Endothelial cell (in vitro differentiated cells): ENCODE data around the gene FKBP10. TPM values are rescaled to one million over a fixed set of nuclear protein-coding genes. Genes with fewer than 3 reads are reported as not detected.

ENCODE experiments used
- DNase-seq: peaks from one replicate; pipeline ENCODE4 v3.0.0; 2021; ENCODE audit warnings: low spot score
- H3K27ac Mint-ChIP-seq: one replicate; pipeline ENCODE4 v1.8.0; 2021; ENCODE audit warnings: mixed read lengths, inconsistent platforms; ENCODE audit not compliant: unreplicated experiment
- H3K27me3 Mint-ChIP-seq: one replicate; pipeline ENCODE4 v1.8.0; 2021; ENCODE audit warnings: mild to moderate bottlenecking, moderate library complexity, mixed read lengths, inconsistent platforms; ENCODE audit not compliant: unreplicated experiment
- H3K36me3 Mint-ChIP-seq: one replicate; pipeline ENCODE4 v1.8.0; 2021; ENCODE audit warnings: mild to moderate bottlenecking, low read depth, mixed read lengths, inconsistent platforms; ENCODE audit not compliant: unreplicated experiment
- H3K4me1 Mint-ChIP-seq: one replicate; pipeline ENCODE4 v1.8.0; 2021; ENCODE audit warnings: mild to moderate bottlenecking, mixed read lengths, inconsistent platforms; ENCODE audit not compliant: unreplicated experiment
- H3K4me3 Mint-ChIP-seq: one replicate; pipeline ENCODE4 v1.8.0; 2021; ENCODE audit warnings: mild to moderate bottlenecking, mixed read lengths, inconsistent platforms; ENCODE audit not compliant: unreplicated experiment
- H3K9me3 Mint-ChIP-seq: one replicate; pipeline ENCODE4 v1.8.0; 2021; ENCODE audit warnings: mixed read lengths, inconsistent platforms; ENCODE audit not compliant: unreplicated experiment
- total RNA-seq: library from RNA; stranded (reverse); fragmentation: NEBNext Ultra II Directional; extraction: Animal tissue kit (Norgen Biotek cat#: 25700); gene quantifications from one replicate; pipeline ENCODE4 v1.2.1, GENCODE V29; 2021; ENCODE audit not compliant: unreplicated experiment
- TF ChIP-seq, protein P1 (sequence below): fragments of 200-600 bp; sonication (generic); IDR thresholded peaks from one replicate; pipeline ENCODE4 v1.5.0; 2021; ENCODE audit warnings: antibody characterized with exemption; ENCODE audit not compliant: unreplicated experiment

Gene FKBP10
- total RNA-seq, 1 donor from 2014 or later = 167 TPM

- no peak overlapping the region for H3K4me3 Mint-ChIP-seq
- H3K27ac Mint-ChIP-seq = no peak overlapping the region
- no peak for DNase-seq
- TF ChIP-seq, protein P1, sequence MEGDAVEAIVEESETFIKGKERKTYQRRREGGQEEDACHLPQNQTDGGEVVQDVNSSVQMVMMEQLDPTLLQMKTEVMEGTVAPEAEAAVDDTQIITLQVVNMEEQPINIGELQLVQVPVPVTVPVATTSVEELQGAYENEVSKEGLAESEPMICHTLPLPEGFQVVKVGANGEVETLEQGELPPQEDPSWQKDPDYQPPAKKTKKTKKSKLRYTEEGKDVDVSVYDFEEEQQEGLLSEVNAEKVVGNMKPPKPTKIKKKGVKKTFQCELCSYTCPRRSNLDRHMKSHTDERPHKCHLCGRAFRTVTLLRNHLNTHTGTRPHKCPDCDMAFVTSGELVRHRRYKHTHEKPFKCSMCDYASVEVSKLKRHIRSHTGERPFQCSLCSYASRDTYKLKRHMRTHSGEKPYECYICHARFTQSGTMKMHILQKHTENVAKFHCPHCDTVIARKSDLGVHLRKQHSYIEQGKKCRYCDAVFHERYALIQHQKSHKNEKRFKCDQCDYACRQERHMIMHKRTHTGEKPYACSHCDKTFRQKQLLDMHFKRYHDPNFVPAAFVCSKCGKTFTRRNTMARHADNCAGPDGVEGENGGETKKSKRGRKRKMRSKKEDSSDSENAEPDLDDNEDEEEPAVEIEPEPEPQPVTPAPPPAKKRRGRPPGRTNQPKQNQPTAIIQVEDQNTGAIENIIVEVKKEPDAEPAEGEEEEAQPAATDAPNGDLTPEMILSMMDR = no peak
- peaks cover 2% of the 10 kb centered on the region for H3K27me3 Mint-ChIP-seq
- H3K9me3 Mint-ChIP-seq = no peaks in the 10 kb centered on the region
- H3K36me3 Mint-ChIP-seq = no peaks in the 10 kb centered on the region
- H3K4me1 Mint-ChIP-seq = peaks cover 28% of the 10 kb centered on the region
These were observed 16.5 kb upstream of the FKBP10 start for GRCh38 chr17:41796121-41796895.

DNA sequence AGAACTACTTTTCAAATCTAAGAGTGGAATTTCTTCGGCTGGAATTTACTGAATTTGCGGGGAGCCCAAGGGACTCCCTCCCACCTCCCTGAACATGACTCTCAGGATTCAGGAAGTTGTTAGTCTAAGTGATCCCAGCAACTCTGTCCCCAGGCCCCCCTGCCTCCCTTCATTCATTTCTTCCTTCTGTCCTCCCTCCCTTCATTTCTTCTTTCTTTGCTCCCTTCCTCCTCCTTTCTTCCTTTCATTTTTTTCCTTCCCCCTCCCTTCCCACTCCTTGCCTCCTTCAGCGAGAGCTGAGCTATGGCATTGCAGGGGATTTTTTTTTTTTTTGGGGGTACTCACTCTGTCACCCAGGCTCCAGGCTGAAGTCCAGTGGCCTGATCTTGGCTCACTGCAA, 15.4 kb upstream of the FKBP10 start:
- DNase-seq = no peak
- no peak overlapping the region for H3K27ac Mint-ChIP-seq
- H3K27me3 Mint-ChIP-seq = peaks cover 2% of the 10 kb centered on the region
- H3K4me3 Mint-ChIP-seq = no peak overlapping the region
- H3K4me1 Mint-ChIP-seq = peaks cover 28% of the 10 kb centered on the region
- no peaks in the 10 kb centered on the region for H3K9me3 Mint-ChIP-seq
- no peaks in the 10 kb centered on the region for H3K36me3 Mint-ChIP-seq
- TF ChIP-seq, protein P1 = no peak

GRCh38 chr17:41799366-41799765, 13.4 kb upstream of the FKBP10 start:
- Mint-ChIP-seq H3K36me3 (no peaks in the 10 kb centered on the region), H3K27ac (no peak overlapping the region), H3K27me3 (peaks cover 4% of the 10 kb centered on the region), H3K9me3 (no peaks in the 10 kb centered on the region), H3K4me3 (no peak overlapping the region), H3K4me1 (peaks cover 19% of the 10 kb centered on the region)
- DNase-seq = no peak
- TF ChIP-seq, protein P1 = no peak

DNA sequence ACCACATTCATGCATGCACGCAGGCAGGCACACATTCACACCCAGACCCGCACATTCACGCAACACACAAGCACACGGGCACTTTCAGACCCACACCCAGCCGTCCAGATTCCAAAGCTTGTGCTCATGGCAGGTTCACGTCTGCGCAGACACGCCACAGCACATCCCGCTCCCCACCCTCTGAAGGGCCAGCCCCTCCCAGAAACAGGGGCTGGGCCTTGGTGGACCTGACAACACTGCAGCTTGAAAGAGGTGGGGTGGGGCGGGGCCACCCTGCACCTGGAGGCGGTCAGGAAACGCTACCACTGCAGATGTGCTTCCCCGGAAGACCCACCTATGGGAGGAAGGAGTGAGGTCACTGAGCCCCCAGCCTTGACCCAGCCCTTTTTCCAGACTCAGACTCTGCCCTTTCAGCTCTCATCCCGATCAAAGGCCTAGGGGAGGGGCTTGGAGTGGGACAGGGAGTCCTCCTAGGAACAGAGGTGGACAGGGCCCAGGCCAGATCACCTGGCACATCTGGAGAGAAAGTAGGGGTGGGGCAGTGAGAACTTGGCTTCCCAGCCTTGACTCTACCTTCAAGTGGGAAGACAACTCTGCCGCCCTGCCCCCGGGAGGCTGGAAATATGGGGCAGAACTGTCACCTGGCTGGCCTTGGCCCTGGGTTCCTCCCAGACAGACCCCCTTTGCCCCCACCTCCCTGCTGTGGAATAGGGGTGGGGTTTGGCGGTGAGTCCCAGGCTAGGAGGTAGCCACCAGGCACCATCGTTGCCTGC, 12.0 kb upstream of the FKBP10 start:
- Mint-ChIP-seq H3K27ac (peak overlapping the region; percentile 77), H3K4me1 (peaks cover 19% of the 10 kb centered on the region), H3K27me3 (peaks cover 6% of the 10 kb centered on the region), H3K36me3 (peaks cover 4% of the 10 kb centered on the region), H3K4me3 (no peak overlapping the region), H3K9me3 (no peaks in the 10 kb centered on the region)
- TF ChIP-seq, protein P1 = no peak
- no peak for DNase-seq
